GM12864 (cell line): ENCODE results near the gene TMEM33.

ENCODE experiments used
- DNase-seq: peaks from one replicate; pipeline ENCODE4 v3.0.0-alpha.2; 2011; ENCODE audit warnings: low read depth
- H3K4me3 ChIP-seq: 2 replicates; pipeline ENCODE4 v1.5.1; 2011; ENCODE audit warnings: mild to moderate bottlenecking, low read depth, low read length, control low read depth
- TF ChIP-seq, protein P1 (sequence below): IDR thresholded peaks from 2 replicates; pipeline ENCODE4 v1.5.1; 2011; ENCODE audit warnings: low read depth, mild to moderate bottlenecking, moderate library complexity, low read length, control low read depth, inconsistent platforms; ENCODE audit errors: missing control alignments

The TMEM33 gene

DNA sequence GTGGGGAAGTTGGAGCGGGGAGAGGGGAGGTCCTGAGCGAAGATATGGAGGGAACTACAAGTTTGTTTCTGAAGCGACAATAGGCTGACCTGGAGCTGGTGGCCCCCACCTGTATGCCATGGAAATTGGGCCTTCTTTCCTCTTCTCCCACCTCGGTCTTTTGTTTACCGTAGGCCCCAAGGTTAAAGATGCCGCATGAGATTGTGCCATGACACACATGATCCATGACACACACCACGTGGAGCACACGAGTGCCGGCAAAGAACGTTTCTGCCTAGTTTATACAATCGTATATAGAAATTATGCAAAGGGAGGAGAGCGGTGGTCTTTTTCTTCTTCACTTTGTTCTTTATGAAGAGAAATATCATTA is 408 bp downstream of the TMEM33 start:
- no peak for DNase-seq
- TF ChIP-seq, protein P1, sequence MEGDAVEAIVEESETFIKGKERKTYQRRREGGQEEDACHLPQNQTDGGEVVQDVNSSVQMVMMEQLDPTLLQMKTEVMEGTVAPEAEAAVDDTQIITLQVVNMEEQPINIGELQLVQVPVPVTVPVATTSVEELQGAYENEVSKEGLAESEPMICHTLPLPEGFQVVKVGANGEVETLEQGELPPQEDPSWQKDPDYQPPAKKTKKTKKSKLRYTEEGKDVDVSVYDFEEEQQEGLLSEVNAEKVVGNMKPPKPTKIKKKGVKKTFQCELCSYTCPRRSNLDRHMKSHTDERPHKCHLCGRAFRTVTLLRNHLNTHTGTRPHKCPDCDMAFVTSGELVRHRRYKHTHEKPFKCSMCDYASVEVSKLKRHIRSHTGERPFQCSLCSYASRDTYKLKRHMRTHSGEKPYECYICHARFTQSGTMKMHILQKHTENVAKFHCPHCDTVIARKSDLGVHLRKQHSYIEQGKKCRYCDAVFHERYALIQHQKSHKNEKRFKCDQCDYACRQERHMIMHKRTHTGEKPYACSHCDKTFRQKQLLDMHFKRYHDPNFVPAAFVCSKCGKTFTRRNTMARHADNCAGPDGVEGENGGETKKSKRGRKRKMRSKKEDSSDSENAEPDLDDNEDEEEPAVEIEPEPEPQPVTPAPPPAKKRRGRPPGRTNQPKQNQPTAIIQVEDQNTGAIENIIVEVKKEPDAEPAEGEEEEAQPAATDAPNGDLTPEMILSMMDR: no peak
- H3K4me3 ChIP-seq: peak overlapping the region; percentile 79

DNA sequence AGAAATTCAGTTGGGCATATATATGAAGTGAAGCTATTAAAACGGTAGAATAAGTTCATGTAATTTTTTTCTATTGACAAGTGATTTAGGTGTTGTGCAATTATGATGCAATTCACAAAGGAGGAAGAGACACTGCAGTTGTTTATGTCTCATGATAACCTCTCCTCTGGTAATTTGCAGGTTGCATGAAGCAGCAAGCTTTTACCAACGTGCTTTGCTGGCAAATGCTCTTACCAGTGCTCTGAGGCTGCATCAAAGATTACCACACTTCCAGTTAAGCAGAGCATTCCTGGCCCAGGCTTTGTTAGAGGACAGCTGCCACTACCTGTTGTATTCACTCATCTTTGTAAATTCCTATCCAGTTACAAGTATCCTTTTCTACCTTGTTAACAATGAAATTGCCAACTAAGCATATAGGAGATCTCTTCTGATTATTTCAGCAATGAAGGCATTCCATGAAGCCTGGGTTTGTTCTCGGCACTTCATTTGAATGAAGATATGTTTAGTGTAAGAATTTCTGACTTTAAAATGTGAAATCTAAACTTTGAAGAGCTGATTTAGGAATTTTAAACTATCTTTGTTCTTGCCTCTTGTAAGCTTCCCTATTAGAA is 3.9 kb downstream of the TMEM33 start:
- no peak for DNase-seq
- no peak overlapping the region for H3K4me3 ChIP-seq
- TF ChIP-seq, protein P1: no peak

DNA sequence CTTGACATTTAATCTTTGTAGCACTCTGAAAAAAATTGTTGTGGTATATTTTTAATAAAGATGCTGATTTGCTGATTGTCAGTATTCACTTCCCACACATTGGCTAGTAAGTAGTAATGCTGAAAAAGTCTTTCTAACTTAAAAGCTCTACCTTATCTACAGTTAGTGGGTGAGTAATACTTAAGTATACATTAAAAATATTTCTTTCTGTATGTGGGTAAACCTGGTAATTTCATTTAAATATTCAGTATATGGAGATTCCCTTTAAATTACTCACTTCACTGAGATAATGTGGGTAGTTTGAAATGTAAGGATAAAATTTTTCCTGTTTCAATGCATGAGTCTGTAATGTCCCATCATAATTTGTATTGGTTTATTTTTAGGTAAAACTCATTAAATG is 5.6 kb downstream of the TMEM33 start:
- H3K4me3 ChIP-seq: no peak overlapping the region
- TF ChIP-seq, protein P1: no peak
- DNase-seq: no peak

DNA sequence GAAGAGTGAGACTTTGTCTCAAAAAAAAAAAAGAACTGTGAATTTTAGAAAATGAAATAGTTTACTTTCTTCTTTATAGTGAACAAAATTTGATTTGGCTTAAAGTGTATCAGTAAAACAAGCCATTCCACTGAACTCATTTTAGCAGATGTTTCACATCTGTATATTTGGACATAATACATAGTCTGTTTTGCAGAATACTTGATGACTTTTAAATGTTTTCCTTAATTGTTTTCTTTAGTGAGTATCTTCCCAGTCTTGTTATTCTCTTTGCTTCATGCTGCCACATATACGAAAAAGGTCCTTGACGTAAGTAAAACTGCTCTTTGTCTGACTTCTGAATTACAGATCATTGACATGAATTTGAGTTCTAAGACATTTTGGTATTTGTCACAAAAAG is 8.3 kb downstream of the TMEM33 start:
- H3K4me3 ChIP-seq: no peak overlapping the region
- TF ChIP-seq, protein P1: no peak
- no peak for DNase-seq

DNA sequence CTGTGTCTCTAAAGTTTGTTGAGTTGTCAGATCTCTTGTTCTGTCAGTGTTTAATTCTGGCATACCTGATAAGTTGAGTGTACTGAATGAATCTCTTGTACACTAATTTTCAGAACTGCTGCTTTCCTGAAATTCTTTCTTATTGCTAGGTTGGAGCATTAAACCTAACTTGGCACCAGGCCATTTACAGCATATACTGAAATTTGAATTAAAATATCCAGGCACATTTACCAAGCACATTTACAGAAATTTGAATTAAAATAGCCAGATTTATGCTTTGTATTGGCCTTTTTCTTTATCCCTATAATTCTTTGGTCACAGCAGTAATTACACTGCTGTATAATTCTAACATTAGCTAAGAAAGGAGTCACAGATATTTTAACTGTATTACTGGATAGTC is 8.9 kb downstream of the TMEM33 start:
- no peak for DNase-seq

DNA sequence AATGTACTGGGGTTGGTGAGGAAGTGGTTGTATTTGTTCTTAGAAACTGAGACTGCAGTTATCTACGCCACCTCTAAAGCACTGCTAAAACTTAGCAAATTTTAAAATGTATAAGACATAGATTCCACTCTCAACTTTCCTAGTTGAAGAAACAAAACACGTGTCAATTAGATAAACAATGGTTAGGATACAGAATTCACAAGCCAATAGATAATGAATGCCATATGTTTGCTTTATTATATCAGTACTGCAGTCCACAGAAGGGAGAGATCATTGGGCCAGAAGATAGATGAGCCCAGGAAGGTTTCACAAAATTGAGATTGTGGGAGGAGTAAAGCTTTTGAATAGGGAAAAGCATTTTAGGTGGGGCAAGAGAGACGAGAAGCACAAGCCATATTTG is 14.3 kb downstream of the TMEM33 start:
- DNase-seq: no peak
- TF ChIP-seq, protein P1: no peak
- no peak overlapping the region for H3K4me3 ChIP-seq

More for the DNA sequence above, 8.9 kb downstream of the TMEM33 start:
- H3K4me3 ChIP-seq: no peak overlapping the region
- TF ChIP-seq, protein P1: no peak

DNA sequence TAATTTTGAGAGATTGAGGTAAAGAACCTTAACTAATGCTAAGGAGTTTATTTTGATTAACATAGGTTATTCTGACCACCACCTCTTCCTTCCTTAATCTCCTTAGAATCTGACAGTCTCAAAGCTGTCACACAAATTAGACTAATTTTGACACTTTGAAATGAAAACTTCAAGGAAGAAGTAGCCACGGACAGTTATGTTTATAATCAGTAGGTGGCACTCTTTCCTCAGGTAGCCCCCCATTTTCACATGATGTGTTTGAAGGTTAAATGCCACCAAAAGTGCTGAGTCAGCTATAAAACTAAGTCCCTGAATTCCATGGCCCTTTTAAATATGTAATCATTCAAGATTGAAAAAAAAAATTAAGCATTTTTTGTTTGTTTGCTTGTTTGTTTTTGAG is 22.4 kb downstream of the TMEM33 start:
- TF ChIP-seq, protein P1: peak; percentile 46
- peak; percentile 5 for DNase-seq
- H3K4me3 ChIP-seq: no peak overlapping the region
